Activated CD8-positive, alpha-beta T cell treated with anti-CD3 and anti-CD28 coated beads, Interleukin-2, amount 10 ng/mL, durations not matched to agents 7 days and 5 days (primary cell): ENCODE data around the gene RHOBTB1. TPM values are rescaled to one million over a fixed set of nuclear protein-coding genes. Genes with fewer than 3 reads are reported as not detected.
A peak's percentile ranks its signal among the peaks of the same experiment; 100 is the strongest.

Experiments
- ATAC-seq: fragments of 150-1000 bp; cut with Tn5 transposase; one replicate; pipeline ENCODE4 v1.10.0; 2021; ENCODE audit warnings: moderate library complexity
- CTCF ChIA-PET: fragments of 350-600 bp; sonication (Branson Sonifier 250); formaldehyde crosslinking; loops from one replicate; lab custom pipeline; 2021; ENCODE audit warnings: antibody characterized with exemption; lab: Charles Lee
- POLR2A ChIA-PET: fragments of 350-600 bp; sonication (Branson Sonifier 250); formaldehyde crosslinking; loops from one replicate; lab custom pipeline; 2021; ENCODE audit warnings: antibody characterized with exemption; lab: Charles Lee
- DNase-seq: peaks from one replicate; pipeline ENCODE4 v3.0.0-alpha.2; 2020
- H3K27ac Mint-ChIP-seq: one replicate; pipeline ENCODE4 v1.8.0; 2021; ENCODE audit warnings: mild to moderate bottlenecking, mixed read lengths
- H3K27me3 Mint-ChIP-seq: one replicate; pipeline ENCODE4 v1.8.0; 2021; ENCODE audit warnings: low read depth, mixed read lengths
- H3K36me3 Mint-ChIP-seq: one replicate; pipeline ENCODE4 v1.8.0; 2021; ENCODE audit warnings: low read depth, mixed read lengths
- H3K4me1 Mint-ChIP-seq: one replicate; pipeline ENCODE4 v1.8.0; 2021; ENCODE audit warnings: low read depth, mixed read lengths
- H3K4me3 Mint-ChIP-seq: one replicate; pipeline ENCODE4 v1.8.0; 2021; ENCODE audit warnings: mild to moderate bottlenecking, mixed read lengths
- H3K9me3 Mint-ChIP-seq: one replicate; pipeline ENCODE4 v1.8.0; 2022; ENCODE audit warnings: mixed read lengths; ENCODE audit not compliant: insufficient read depth
- total RNA-seq, 2 experiments: library from RNA; stranded (reverse); gene quantifications; one replicate each; pipeline ENCODE4 v1.2.3, GENCODE V29; 2021

The RHOBTB1 gene
- total RNA-seq, 2 experiments from 2014 or later, result 0.05 TPM; not detected in 1

DNA sequence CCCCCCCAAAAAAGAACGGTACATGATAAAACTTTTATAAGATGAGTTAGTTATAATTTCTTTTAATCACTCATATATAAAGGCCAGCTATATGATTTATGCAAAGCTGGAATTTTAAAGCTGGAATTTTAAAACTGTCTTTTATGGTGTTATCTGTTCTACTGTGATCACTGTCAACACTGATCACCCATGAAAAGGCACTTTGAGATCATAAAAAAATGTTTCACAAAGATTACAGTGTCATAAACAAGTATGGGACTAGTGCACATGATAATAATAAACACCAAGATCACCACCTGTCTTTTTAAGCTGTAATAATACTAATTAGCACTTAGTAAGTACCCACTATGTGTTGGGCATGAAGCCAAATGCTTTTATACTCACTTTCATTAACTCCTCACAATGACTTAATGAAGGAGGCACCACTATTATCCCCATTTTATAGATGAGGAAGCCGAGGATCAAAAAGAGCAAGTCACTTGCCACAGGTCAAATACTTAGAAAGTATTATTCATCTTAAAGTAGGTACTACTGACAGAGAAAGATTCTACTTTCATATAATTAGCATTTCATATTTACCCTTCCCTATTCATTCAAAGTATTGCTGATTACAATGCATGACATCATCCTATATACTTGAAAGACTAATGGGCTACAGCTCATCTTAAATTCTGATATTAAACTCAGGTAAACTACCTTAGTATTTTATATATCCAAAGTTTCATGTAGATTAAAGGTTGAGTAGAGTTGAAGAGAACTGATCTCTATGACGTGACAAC lies 8.3 kb upstream of the RHOBTB1 start:
- ChIA-PET POLR2A (no interaction called here), CTCF (interaction anchor here (1.6 kb wide), 1 partner anchor 9 kb away, joined by 4 read pairs; no protein-coding TSS in a partner anchor)
- Mint-ChIP-seq H3K4me3 (no peak overlapping the region), H3K27me3 (peaks cover 30% of the 10 kb centered on the region), H3K9me3 (no peaks in the 10 kb centered on the region), H3K36me3 (no peaks in the 10 kb centered on the region), H3K4me1 (peaks cover 7% of the 10 kb centered on the region), H3K27ac (no peak overlapping the region)
- ATAC-seq (no peak), DNase-seq (no peak)

DNA sequence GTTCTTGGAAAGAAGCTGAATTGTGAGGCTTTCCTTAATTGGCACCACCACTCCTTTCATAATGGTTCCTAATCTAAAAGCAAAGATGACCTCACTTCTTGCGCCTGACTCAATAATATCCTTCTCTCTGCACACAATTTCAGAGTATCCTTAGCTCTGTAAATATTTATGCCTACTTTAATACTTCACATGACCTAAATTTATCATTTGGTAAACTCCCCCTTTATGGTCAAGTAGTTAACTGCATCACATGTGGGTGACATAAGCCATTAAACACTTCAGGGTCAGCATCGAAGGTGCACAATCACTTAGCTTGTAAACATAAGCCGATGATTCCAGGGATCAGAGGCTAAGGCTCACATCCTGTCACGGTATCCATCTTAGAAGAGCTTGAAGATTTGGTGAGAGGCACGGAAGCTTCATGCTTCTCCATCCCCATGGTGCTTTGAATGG lies 7.3 kb upstream of the RHOBTB1 start:
- CTCF ChIA-PET, result interaction anchor here (1.0 kb wide), 1 partner anchor 134 kb away, joined by 3 read pairs; no protein-coding TSS in a partner anchor
- no peak for DNase-seq
- Mint-ChIP-seq H3K9me3 (no peaks in the 10 kb centered on the region), H3K4me3 (no peak overlapping the region), H3K27me3 (peaks cover 39% of the 10 kb centered on the region), H3K4me1 (peaks cover 7% of the 10 kb centered on the region), H3K36me3 (no peaks in the 10 kb centered on the region), H3K27ac (no peak overlapping the region)
- POLR2A ChIA-PET, result no interaction called here
- ATAC-seq, result no peak

DNA sequence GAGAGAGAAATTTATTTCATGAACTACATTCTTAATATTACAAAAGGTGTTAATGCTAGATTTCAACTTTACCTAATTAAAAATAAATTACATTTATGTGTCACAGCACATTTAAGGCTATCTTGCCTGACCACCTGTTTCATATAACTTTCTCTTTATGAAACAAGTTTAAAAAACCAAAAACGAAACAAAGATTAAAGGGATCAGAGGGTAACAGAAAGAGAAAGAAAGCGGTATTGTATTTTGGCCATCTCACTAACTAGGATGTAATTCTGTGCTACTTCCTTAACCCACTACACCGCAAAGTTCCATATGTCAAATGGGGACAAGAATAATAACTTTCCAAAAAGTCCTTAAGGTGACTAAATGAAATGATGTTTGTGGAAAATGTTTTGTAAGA lies 6.3 kb upstream of the RHOBTB1 start:
- ChIA-PET POLR2A (no interaction called here), CTCF (no interaction called here)
- ATAC-seq (no peak), DNase-seq (no peak)
- peaks cover 7% of the 10 kb centered on the region for H3K4me1 Mint-ChIP-seq
- peaks cover 41% of the 10 kb centered on the region for H3K27me3 Mint-ChIP-seq
- no peaks in the 10 kb centered on the region for H3K9me3 Mint-ChIP-seq
- H3K27ac Mint-ChIP-seq, result no peak overlapping the region
- H3K36me3 Mint-ChIP-seq, result no peaks in the 10 kb centered on the region
- H3K4me3 Mint-ChIP-seq, result no peak overlapping the region

DNA sequence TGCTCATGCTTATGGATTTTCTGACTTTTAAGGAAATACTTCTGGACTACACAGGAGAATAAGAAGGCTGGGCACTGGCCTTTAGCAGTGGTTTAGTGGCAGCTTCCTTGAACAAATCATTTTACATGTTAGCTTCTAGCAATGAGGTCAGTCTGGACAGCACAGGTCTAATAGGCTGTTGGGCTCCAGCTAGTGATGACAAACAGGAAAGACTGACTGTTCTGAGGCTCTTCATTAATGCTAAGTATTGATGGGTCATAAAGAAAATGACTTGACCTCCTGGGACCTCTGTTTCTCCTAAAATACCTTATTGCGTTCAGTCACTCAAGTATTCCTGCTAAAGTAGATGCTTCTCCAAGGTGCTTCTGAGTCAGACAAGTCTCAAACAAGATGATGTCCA lies 4.9 kb upstream of the RHOBTB1 start:
- Mint-ChIP-seq H3K36me3 (no peaks in the 10 kb centered on the region), H3K4me3 (no peak overlapping the region), H3K9me3 (no peaks in the 10 kb centered on the region), H3K4me1 (peaks cover 12% of the 10 kb centered on the region), H3K27me3 (peaks cover 47% of the 10 kb centered on the region), H3K27ac (no peak overlapping the region)
- ChIA-PET CTCF (no interaction called here), POLR2A (interaction anchor here (0.6 kb wide), 1 partner anchor 13 kb away, joined by 3 read pairs; no protein-coding TSS in a partner anchor)
- DNase-seq (no peak), ATAC-seq (no peak)

DNA sequence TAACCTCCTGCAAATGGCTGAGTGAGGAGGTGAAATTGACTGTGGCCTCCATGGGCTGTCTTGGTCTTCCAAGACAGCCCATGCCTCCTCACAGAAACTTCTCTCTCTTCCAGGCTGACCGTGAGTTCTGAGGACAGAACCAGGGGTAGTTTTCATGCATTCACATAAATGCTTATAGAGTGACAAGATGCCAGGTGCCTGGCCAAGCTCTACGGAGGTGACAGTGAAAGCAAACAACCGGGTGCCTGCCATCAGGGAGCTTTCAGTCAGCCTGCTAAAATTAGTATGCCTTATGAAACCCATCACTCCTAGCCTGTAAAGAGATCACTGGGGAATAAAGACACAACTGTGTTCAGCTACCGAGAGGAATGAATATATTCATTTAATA lies 919 bp upstream of the RHOBTB1 start:
- ChIA-PET POLR2A (no interaction called here), CTCF (no interaction called here)
- ATAC-seq (no peak), DNase-seq (no peak)
- H3K9me3 Mint-ChIP-seq, result no peaks in the 10 kb centered on the region
- no peak overlapping the region for H3K27ac Mint-ChIP-seq
- H3K4me3 Mint-ChIP-seq, result peak overlapping the region; percentile 46
- peaks cover 57% of the 10 kb centered on the region for H3K27me3 Mint-ChIP-seq
- peaks cover 17% of the 10 kb centered on the region for H3K4me1 Mint-ChIP-seq
- no peaks in the 10 kb centered on the region for H3K36me3 Mint-ChIP-seq

DNA sequence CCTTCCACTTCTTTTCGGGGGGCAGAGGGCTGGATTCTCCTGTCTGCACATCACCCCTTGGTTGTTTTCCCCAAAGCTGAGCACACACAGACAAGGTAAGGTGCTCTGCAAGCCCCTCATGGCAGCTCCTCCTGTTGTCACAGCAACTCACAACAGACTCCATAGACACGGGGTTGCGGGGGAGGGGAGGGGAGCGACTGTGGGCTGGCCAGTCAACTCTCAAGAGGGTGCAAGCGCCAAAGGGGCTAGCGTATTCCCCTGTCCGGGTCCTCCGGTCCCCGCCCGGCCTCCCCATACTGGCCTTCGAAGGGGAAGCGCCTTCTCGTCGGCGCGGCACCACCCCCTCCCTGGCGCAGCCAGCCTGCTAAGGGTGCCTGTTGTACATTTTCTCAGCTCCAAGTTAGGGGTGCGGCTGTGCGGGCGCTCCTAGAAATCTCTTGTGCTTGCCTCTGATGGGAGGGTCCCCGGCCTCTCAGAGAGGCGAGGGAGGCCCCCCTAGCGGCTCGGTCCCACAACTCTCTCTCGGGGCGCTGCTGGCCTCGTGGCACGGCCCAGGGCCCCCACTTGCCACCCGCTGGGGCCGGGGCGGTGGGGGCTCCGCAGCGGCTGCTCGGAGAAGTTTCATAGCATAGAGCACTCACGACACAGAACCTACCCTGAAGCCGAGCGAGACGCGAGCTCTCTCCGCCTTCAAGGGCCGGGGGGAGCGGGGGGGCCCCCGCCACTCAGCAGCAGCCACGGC lies 498 bp downstream of the RHOBTB1 start:
- H3K27me3 Mint-ChIP-seq, result peaks cover 57% of the 10 kb centered on the region
- ChIA-PET POLR2A (interaction anchor here (0.6 to 1.0 kb wide), 2 partner anchors 11 to 29 kb away, joined by 3 to 5 read pairs; no protein-coding TSS in a partner anchor), CTCF (interaction anchor here (0.7 to 1.3 kb wide), 2 partner anchors 21 to 39 kb away, joined by 3 to 4 read pairs; no protein-coding TSS in a partner anchor)
- no peaks in the 10 kb centered on the region for H3K36me3 Mint-ChIP-seq
- ATAC-seq, result peak; percentile 44
- peak overlapping the region; percentile 52 for H3K4me3 Mint-ChIP-seq
- no peak overlapping the region for H3K27ac Mint-ChIP-seq
- DNase-seq, result peak; percentile 25
- peaks cover 14% of the 10 kb centered on the region for H3K4me1 Mint-ChIP-seq
- no peaks in the 10 kb centered on the region for H3K9me3 Mint-ChIP-seq

DNA sequence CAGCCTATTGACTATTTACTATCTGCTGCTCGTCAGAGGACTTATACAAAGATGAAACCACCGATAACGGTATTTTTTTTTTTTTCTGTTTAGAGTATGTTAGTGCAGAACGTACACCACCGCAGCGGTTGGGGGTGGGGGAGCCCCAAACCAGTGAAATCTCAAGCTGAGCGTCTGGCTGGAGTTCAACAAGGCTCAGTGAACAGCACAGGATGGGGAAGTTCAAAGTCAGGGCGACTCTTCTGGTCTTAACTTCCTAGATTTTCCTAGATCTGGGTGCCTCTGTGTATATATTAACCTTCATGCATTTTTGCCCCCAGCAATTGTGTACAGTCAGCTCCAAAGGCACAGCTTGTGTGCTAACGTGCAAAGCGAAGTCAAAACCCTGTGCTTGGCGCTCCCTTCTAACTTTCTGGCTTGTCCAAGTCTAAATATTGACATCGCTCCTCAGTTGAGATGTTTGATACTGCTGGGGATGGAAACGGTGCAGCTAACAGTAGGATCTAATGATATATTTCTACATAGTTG lies 1.1 kb downstream of the RHOBTB1 start:
- Mint-ChIP-seq H3K27ac (no peak overlapping the region), H3K36me3 (no peaks in the 10 kb centered on the region), H3K27me3 (peaks cover 58% of the 10 kb centered on the region), H3K4me1 (peaks cover 14% of the 10 kb centered on the region), H3K9me3 (no peaks in the 10 kb centered on the region), H3K4me3 (peak overlapping the region; percentile 52)
- ChIA-PET POLR2A (interaction anchor here (1.0 kb wide), 1 partner anchor 10 kb away, joined by 5 read pairs; no protein-coding TSS in a partner anchor), CTCF (interaction anchor here (0.7 to 1.3 kb wide), 2 partner anchors 22 to 38 kb away, joined by 3 to 4 read pairs; no protein-coding TSS in a partner anchor)
- ATAC-seq (peak; percentile 59), DNase-seq (peak; percentile 53)

DNA sequence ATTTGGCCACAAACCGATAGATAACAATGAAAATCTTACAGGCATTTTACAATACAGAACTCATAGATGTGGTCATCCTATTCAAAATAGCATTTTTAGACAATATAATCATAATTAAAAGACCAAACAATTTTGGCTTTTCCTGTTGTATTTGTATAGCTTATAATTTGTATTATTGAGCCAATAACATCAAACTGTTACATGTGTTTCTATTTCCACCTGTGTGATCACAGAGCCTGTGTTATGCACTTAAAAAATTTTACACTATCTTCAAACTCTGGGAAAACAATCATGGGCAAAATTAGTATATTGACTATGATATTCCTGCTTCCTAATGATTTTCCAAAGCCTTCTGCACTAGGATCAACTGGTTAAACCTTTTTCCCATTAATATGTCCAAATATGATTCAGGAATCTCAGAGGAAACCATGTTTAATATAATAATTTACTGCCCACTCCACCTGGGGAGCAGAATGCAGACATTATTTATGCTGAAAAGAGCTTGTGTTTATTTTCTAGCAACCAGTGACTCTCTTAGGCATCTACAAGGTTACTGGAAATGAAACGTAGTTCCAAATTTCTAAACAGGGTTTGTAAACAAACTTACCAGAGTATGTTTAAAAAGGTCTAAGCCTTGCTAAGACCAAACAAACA lies 1.7 kb downstream of the RHOBTB1 start:
- Mint-ChIP-seq H3K36me3 (no peaks in the 10 kb centered on the region), H3K4me1 (peaks cover 14% of the 10 kb centered on the region), H3K9me3 (no peaks in the 10 kb centered on the region), H3K4me3 (no peak overlapping the region), H3K27ac (no peak overlapping the region), H3K27me3 (peaks cover 60% of the 10 kb centered on the region)
- DNase-seq (no peak), ATAC-seq (no peak)
- ChIA-PET POLR2A (interaction anchor here (1.0 kb wide), 1 partner anchor 10 kb away, joined by 5 read pairs; no protein-coding TSS in a partner anchor), CTCF (interaction anchor here (1.3 kb wide), 1 partner anchor 22 kb away, joined by 4 read pairs; no protein-coding TSS in a partner anchor)

DNA sequence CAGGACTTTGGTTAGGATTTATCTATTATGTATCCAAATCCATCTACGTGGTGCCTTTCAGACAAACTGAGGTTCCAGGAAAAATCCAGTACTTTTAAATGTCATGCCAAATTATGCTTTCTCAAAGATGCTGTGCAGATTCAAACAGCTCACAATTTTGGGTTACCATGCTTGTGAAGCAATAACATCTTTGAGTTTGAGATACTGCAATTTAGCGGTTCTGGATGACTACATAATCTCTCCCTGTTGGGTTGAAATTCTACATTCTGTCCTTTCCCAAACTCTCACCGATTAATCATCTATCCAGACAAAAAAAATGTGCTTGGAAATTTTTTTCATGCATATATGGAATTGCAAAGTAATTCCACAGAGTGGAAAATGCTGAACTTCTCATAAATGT lies 3.5 kb downstream of the RHOBTB1 start:
- no peaks in the 10 kb centered on the region for H3K36me3 Mint-ChIP-seq
- DNase-seq (no peak), ATAC-seq (no peak)
- no peak overlapping the region for H3K4me3 Mint-ChIP-seq
- H3K27me3 Mint-ChIP-seq, result peaks cover 48% of the 10 kb centered on the region
- peaks cover 14% of the 10 kb centered on the region for H3K4me1 Mint-ChIP-seq
- ChIA-PET POLR2A (no interaction called here), CTCF (no interaction called here)
- no peaks in the 10 kb centered on the region for H3K9me3 Mint-ChIP-seq
- no peak overlapping the region for H3K27ac Mint-ChIP-seq

DNA sequence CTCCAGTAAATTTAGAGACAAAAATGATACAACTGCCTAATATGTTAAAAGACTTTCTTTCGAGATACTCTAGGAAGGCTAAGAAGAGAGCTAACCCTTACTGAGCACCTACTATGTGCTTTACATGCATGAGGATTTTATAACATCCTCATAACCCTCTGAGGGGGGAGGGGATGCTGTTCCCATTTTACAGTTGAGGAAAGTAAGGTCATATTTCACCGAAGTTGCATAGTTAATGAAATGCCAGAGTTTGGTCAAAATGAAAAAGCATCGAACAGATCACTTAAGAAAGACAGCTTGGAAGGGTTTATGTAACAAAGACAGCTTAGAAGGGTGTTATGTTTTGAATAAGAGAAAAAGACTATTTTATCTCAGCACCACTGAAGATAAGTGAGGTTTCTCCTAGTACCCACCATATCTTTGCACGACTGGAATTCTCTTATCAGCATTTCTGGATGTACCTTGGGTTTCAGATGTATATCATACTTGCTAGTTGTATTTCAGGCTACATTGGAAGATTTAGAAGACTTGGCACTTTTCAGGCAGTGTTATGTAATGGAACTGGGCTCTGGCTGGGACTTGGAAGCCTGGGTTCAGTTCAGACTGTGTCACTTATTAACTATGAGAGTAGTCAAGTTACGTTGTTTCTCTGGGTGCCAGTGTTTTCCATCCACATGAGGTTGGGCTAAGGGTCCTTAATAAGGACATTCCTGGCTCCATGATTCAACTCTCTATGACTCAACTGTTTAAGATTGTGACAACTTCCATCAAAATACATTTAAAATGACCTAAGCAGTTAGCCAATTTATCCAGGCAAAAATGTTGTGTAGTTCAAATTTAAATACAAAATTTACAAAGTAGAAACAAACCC lies 6.0 kb downstream of the RHOBTB1 start:
- peaks cover 6% of the 10 kb centered on the region for H3K4me1 Mint-ChIP-seq
- no peak for ATAC-seq
- H3K27ac Mint-ChIP-seq, result no peak overlapping the region
- no peak overlapping the region for H3K4me3 Mint-ChIP-seq
- ChIA-PET POLR2A (no interaction called here), CTCF (no interaction called here)
- DNase-seq, result no peak
- H3K9me3 Mint-ChIP-seq, result no peaks in the 10 kb centered on the region
- no peaks in the 10 kb centered on the region for H3K36me3 Mint-ChIP-seq
- H3K27me3 Mint-ChIP-seq, result peaks cover 35% of the 10 kb centered on the region
